ENCODE data around the gene SKIC8.

DNA sequence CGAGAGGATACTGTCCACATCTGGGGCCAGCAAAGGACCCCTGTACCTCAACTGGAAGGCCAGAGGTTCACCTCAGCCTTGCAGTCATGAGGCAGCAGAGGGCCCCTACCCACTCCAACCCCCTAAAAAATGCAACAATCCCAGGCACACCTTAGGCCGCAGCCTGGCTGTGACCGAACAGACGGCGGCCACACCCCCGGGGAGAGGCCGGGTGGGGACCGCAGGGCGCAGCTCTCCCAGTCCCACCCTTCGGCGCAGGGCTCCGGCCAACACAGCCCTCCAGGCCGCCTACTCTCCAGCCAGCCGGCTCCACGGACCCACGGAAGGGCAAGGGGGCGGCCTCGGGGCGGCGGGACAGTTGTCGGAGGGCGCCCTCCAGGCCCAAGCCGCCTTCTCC, 35.5 kb downstream of the SKIC8 start:
- TF ChIP-seq, protein P1, sequence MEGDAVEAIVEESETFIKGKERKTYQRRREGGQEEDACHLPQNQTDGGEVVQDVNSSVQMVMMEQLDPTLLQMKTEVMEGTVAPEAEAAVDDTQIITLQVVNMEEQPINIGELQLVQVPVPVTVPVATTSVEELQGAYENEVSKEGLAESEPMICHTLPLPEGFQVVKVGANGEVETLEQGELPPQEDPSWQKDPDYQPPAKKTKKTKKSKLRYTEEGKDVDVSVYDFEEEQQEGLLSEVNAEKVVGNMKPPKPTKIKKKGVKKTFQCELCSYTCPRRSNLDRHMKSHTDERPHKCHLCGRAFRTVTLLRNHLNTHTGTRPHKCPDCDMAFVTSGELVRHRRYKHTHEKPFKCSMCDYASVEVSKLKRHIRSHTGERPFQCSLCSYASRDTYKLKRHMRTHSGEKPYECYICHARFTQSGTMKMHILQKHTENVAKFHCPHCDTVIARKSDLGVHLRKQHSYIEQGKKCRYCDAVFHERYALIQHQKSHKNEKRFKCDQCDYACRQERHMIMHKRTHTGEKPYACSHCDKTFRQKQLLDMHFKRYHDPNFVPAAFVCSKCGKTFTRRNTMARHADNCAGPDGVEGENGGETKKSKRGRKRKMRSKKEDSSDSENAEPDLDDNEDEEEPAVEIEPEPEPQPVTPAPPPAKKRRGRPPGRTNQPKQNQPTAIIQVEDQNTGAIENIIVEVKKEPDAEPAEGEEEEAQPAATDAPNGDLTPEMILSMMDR (IDR thresholded peaks at IDR 0.05), result no peak
- no peak for TF ChIP-seq POLR2A (IDR thresholded peaks at IDR 0.05)
